GM21528 (cell line): Measurements from ENCODE around the gene GPN3.
A peak's percentile ranks its signal among the peaks of the same experiment; 100 is the strongest.
"Not testable (repeated sequence)": the region's sequence is repeated elsewhere in the genome, so short reads cannot be mapped to it uniquely, and the experiment has no call there.

Experiments used
- ATAC-seq: cut with Tn5 transposase; IDR thresholded peaks from one replicate; pipeline ENCODE4 v1.9.1; 2021; ENCODE audit warnings: mild to moderate bottlenecking, moderate library complexity; ENCODE audit not compliant: unreplicated experiment, low FRiP score

Gene GPN3

DNA sequence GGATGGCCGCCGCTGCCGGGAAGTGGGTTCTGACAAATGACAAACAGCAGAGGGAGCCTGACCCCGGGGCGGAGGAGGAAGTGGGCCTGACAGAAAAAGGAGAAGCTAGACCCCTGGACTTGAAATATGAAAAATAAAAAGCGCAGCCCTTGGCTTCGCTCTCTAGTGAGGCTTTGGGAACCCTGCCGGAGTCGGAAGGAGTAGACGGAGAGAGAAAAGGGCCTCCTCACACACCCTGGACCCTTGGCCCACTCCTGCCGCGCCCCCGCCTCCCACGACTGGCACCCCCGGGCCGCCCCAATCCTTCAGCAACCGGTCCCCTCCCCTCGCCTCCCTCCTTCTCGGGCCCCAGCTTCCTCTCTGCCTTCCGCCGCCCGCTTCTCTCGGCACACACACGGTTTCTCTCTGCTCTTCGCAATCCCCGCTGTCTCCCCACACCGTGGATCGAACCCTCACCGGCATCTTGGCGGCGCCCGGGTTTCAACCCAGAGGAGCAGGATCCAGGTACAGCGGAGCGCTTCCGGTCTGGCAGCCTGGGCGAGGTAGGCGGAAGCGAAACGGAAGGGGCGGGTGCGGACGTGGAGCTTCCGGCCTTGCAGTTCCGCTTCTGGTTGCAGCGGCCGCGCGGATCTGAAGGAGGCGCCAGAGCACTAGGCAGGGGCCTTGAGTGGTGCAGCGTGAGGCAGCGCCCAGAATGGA lies 18.1 kb downstream of the GPN3 start, which contains the start of gene ARPC3:
Gene ARPC3 (minus strand): TSS at position 539 of the 699 bp plus-strand sequence. CDS start 77 bp downstream, at position 462.
- peak; percentile 89 for ATAC-seq

GRCh38 chr12:110444455-110444854 lies 23.6 kb downstream of the GPN3 start:
- ATAC-seq = no peak

- ATAC-seq = no peak
Observed at GRCh38 chr12:110436231-110436630, 31.8 kb downstream of the GPN3 start.

GRCh38 chr12:110431957-110432587 lies 36.0 kb downstream of the GPN3 start:
- ATAC-seq = no peak

DNA sequence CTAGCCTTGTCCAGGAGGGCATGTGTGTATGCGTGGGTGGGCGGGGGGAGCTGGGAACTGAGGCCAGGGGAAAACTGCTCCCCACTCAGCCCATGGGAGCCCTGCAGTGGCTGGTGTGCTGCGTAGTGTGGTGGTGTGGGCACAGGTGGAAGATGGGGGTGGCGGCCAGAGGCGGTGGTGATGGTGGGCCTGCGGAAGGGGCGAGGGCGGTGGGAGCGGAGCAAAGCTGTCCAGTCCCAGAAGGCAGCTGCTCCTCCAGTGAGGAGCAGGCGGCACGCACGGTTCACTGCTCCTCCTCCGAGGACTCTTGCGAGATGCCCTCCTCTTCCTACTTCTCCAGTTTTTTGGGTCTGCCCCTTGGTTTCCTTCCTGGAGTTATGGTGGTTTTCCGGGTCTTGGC lies 38.4 kb downstream of the GPN3 start:
- not testable (repeated sequence) for ATAC-seq

DNA sequence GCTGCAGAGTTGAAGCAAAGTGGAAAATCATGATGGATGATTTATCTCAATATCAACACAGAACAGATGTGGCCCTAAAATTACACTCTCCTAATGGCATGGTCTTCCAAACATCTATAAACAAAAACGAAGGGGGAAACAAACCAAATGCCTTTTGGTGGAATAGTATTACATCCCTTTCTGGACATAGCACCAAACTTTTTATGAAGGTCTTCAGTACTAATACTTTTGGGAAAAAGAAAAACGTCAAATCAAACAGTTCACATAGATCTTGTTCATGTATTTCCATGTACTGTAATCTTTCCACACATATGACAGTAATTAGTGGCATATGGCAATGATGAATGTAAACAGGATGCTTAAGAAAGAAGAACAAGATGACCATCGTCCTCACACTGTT lies 41.7 kb downstream of the GPN3 start:
- ATAC-seq = no peak

DNA sequence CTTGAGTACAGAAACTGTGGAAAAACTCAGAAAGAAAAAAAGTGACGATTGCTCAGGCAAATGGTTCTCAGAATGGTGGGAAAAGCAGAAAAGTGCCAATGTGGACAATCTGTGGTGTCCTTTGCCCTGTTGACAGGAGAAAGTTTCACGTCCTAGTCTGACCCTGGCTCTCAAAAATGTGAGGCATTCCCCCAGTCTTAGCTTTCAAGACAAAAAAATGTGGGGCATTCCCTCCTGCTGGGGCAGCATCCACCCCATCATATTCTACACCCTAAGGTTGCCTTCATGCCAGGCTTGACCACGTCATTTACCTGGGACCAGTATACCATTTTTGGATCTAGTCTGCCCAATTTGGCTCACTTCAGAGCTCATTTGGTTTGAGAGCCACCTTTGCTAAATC lies 43.8 kb downstream of the GPN3 start:
- ATAC-seq = no peak

- no peak for ATAC-seq
Observed at GRCh38 chr12:110421701-110422100, 46.4 kb downstream of the GPN3 start.

DNA sequence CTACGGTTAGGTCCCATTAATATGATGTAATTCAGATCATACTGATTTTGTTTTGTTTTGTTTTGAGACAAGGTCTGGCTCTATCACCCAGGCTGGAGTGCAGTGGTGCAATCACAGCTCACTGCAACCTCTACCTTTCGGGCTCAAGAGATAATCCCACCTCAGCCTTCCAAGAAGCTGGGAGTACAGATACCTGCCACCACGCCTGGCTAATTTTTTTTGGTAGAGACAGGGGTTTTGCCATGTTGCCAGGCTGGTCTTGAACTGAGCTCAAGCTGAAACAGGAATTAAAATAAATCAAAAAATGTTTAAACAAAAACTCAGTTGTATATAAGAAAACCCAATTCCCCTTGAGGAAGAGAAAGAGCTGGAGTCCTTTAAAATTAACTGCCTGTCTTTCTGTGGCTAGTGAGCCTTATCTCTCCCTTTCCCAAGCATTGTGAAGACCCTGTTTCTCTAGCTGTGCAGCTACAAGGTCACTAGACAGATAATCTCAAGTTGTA lies 46.8 kb downstream of the GPN3 start:
- ATAC-seq = no peak

DNA sequence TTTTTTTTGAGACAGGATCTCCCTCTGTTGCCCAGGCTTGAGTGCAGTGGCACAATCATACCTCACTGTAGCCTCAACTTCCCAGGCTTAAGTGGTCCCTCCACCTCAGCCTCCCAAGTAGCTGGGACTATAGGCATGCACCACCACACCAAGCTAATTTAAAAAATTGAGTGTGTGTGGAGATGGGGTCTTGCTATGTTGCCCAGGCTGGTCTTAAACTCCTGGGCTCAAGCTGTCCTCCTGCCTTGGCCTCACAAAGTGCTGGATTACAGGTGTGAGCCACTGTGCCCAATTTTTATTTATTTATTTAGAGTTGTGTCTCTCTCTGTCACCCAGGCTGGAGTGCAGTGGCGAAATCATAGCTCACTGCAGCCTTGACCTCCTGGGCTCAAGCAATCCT lies 47.4 kb downstream of the GPN3 start:
- not testable (repeated sequence) for ATAC-seq

GRCh38 chr12:110417113-110417512 lies 50.9 kb downstream of the GPN3 start:
- ATAC-seq = not testable (repeated sequence)

DNA sequence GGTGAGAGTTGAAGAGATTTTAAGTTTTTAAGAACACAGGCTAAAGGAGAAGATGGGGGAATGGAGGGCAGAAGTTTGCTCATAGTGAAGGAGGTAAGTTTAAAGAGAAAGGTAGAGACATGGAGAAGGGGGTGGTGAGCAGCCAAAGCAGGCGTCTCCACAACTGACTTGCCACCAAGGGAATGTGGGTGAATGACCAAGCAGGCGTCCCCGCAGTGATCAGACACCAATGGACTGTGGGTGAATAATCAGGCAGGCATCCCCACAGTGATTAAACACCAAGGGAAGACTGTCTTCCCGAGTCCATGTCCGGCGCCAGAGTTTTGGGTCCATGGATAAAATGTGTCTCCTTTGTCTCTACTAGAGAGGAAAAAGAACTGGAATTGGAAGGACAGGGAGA lies 58.0 kb downstream of the GPN3 start:
- not testable (repeated sequence) for ATAC-seq

GRCh38 chr12:110405126-110405662 lies 62.9 kb downstream of the GPN3 start:
- not testable (repeated sequence) for ATAC-seq

- ATAC-seq = no peak
Observed at GRCh38 chr12:110403976-110404682, 63.9 kb downstream of the GPN3 start.

- ATAC-seq = peak; percentile 78
Observed at GRCh38 chr12:110403146-110403975, 64.7 kb downstream of the GPN3 start, which contains the start of gene ANAPC7. TSS of gene ANAPC7 (minus strand) at chr12:110403708. CDS start at chr12:110403627, 81 bp downstream.
